SK-N-MC (cell line): ENCODE measurements around the gene TNNT3.

Experiments
- EZH2 ChIP-seq: fragments of 200-600 bp; sonication (generic); IDR thresholded peaks from one replicate; pipeline ENCODE4 v1.6.1; 2017; ENCODE audit warnings: antibody characterized with exemption
- FOXP2 ChIP-seq: optimal IDR thresholded peaks from 2 replicates; pipeline ENCODE3; 2011; ENCODE audit warnings: mild to moderate bottlenecking, moderate library complexity; ENCODE audit not compliant: insufficient read depth; ENCODE audit errors: extremely low read length, control extremely low read depth
- POLR2AphosphoS5 ChIP-seq: IDR thresholded peaks from 2 replicates; pipeline ENCODE4 v1.6.1; 2012; ENCODE audit warnings: mild to moderate bottlenecking, low read depth, low read length, borderline replicate concordance

DNA sequence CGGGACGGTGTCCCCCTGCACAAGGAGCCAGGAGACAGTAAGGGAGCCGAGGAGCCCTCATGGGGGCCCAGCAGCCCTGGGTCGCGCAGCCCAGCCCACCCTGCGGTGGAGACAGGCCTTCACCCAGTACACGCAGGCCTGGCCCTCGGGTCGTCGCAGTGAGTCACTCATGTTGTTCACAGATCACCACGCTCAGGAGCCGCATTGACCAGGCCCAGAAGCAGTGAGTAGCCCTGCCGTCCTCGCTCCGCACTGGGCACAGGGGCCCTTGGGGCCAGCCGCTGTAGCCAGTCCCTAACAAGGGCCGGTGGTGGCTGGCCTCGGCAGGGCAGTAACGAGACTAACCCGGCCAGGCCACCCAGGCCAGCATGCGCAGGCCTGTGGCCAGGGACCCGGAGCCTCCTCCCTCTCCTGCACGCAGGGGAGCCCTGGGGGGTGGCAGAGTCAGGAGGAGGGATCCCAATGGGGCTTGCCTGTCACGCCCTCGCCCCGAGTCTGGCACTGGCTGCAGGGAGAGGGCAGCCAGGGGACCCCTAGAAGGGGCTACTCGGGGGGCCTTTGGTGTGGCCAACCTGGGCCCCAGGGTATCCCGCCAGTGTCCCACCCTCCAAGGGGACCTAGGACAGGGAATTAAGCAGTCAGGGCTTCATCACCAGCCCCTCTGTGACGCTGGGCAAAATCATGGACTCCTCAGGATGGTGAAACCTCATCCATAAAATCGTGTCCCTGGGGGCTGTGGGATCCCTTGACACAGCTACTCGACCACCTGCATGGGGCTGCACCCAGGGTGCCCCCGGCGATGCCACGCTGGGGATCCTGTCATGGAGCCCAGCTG lies 17.5 kb downstream of the TNNT3 start:
- TF ChIP-seq EZH2 (no peak), POLR2AphosphoS5 (no peak), FOXP2 (no peak)
